NCI-H1436 treated with DMSO at 0.1 percent for 48 hours (cell line): Measurements from ENCODE around the gene ZFYVE21.

ENCODE experiments used
- DNase-seq: peaks from one replicate; lab custom pipeline; 2025; lab: John Stamatoyannopoulos, UW

ZFYVE21 gene

DNA sequence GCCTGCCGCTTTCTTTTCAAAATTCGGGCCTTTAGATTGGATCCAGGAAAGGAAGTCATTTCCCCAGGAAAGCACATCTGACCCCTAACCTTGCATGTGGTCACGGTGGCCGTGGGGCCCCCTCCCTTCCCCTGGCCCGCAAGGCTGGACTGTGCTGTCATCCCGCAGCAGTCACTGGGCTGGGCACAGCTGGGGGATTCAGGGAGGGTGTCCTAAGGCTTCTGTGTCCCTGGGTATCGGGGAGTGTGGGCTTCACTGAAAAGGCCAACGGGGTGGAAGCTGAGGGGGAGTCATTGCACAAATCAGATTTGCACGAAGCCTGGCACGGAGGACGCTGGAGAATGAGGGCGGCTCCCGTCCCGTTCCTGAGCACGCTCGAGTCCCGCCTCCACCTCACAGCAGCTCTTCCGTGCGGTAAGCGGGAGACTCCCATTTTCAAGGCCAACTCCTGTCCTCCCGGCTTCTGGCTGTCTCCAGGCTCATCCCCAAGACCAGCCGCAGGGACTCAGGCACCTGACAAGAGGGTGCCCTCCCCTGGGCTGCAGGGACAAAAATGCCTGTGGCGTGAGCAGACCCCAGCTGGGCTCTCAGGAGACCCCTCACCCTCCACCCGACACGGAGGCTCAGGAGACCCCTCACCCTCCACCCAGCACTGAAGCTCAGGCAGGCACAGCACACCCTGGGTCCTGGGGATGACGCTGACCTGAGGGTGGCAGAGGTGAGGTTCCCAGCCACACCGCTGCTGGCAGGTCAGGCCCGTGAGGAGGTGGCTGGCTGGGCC lies 9.9 kb upstream of the ZFYVE21 start:
- no peak for DNase-seq

DNA sequence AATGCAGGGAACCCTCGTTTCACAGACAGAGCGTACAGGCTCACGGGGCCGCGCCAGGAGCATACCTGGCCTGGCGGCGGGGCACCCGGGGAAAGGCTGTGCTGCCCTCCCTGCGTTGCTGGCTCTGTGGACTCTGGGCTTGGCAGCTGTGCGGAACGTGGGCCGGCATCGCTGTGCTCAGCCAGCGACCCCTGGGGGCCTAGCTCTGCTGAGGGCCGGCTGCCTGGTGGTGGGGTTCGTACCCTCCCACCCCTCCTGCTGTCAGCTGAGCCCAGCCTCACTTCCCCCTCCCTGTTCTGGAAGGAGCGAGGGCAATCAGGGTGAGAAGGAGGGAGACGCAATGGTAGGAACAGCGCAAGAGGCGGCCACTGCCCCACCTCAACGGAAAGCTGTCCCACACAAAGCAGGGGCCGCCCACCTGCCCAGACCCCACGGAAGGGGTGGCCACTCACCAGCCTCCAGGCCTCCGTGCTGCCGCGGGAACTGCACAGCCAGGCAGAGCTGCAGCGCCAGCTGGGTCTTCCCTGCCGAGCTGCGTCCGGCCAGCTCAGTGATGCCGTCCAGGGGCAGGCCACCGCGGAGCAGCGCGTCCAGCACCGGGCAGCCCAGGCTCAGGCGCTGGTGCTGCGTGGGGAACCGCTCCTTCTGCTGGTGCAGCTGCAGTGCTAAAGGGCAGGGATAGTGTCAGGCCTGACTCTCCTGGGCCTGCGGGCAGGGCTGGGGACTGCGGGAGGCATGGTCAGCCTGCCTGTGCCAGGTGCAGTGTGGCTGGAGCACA lies 8.9 kb upstream of the ZFYVE21 start:
- no peak for DNase-seq

DNA sequence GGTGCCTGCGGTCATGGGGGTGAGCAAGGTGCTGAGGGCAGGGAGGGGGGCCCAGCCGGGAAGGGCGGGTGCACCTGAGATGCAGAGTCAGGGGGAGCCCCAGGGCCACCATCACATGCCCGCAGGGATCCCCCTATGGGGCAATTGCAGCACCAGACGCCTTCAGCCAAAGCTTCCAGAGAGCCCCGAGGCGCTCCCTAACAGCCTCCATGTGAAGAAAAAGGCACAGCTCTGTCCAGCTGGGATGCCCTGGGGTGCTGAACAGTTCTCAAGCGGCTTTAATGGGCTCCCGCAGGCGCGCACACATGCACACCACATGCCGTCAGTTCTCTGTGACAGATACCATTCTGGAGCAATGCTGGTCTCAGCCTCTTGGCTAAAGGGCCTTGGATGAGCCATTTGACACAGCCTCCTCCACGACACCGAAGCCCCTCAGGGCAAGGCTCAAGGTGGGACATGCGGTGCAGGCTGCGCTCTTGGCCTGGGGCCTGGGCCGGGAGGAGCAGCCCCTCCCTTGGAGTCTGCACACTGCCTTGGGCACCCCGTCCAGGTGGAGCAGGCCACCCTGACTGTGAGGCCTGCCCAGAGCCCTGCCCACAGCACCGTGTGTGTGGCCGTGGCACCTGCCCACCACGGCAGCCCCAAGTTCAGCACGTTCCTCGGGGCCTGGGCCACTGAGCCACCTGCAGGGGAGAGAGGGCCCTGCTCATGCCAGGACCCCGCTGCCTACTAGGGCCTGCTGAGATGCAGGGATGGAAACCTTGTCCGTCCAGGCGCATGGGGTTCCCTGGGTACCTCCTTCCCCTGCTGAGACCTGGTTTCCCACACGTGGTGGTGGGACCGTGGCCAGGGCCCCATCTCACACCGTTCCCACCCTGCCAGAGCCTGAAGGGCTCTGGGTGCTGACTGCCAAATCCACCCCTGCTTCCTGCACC lies 8.0 kb upstream of the ZFYVE21 start:
- no peak for DNase-seq

DNA sequence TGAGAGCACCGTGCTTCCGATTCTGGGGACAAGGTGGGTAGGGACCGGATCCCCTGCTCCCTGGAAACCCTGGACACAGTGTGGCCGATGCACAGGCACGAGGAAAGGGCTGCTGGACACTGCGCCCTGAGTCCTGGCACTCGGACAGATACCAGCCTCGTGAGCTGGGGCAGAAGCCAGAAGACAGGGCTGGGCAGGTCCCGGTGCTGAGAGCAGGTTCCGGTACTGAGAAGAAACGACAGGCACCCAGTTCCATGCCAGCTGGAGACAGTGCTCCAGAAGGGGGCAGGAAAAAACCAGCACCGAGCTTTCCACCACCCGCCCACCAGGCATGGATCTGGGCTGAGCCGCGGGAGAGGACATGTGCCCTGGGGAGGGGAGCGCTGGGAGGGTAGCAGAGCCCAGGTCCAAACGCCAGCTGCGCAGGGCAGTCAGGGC lies 6.8 kb upstream of the ZFYVE21 start:
- DNase-seq, result no peak

DNA sequence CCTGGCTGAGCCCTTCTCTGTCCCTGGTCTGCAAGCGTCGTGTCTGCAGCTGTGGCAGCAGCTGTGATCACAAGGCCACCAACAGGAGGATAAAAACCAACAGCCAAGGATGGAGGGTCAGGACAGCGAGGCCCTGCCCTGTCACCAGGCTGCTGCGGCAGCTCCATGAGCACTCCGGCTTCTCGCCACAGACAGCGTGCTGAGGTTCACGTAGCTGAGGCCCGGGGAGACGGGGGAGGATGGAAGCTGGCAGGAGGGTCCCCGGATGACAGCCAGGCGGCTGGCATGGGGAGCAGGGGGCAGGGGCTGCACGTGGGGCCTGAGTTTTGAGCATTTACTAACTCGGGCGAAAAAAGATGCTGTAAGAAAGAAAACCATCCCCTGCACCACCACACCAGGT lies 5.8 kb upstream of the ZFYVE21 start:
- no peak for DNase-seq

DNA sequence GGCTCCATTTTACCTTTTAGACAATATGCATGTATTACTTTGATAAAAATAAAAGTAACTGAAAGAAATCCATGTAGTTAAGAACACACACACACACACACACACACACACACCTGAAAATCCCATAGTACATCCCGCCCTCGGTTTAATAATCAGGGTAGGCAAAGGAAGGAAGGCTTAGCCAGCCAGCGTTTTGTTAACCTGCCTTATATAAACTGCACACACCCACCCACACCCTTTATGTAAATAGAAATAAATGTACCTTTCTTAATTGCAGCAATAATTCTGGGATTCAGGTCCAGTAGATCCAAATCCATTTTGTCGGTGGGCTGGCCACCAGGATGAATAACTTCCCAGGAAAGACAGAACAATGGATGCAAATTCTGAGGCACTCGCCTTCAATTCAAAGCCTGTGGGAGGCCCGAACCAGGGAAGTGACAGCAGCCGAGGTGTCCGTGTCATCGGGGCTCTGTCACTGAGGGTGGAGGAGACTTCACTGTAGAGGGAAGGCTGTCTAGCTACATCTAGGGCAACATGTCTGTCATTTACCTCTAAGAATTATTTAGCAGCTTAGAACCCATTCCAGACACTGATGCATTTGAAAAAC lies 4.7 kb upstream of the ZFYVE21 start:
- DNase-seq, result no peak

DNA sequence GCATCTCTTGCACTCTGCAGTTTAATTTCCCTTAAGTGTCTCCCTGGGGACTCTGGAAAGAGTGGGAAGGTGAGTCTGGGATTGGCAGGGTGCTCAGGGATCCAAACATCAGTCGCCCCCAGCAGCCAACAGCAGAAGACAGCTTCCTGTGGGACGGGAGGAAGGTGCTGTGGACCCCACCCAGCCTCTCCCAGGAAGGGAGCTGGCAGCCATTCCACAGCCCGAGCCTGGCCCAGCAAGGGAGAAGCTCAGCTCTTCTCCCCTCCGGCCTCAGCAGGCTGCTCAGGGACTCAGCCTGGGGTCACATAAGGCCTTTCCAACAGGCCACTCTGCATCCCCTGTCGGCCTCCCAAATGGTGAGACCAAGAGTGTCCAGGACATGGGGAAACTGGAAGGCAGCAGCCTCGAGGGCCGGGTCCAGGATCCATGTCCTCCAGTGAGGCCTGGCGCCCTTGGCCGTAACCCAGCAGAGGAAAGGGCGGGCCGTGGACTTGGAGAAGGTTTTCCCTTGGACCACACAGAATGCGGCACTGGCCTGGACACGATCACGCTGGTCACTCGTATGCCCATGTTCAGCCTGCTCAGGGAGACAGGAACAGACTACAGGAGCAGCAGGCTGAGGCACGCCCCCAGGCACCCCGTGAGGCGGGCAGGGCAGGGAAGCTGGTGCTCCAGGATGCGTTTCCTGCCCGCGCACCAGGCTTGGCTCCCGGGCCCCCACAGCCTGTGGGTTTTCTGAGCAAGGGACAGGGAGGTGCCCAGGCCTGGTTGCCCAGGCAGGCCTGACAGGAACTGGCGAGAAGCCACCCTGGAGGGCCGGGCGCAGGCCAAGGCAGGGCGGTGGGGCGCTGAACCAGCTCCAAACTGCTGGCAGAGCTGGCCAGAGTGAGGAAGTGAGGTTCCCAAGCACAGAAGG lies 3.8 kb upstream of the ZFYVE21 start:
- no peak for DNase-seq

DNA sequence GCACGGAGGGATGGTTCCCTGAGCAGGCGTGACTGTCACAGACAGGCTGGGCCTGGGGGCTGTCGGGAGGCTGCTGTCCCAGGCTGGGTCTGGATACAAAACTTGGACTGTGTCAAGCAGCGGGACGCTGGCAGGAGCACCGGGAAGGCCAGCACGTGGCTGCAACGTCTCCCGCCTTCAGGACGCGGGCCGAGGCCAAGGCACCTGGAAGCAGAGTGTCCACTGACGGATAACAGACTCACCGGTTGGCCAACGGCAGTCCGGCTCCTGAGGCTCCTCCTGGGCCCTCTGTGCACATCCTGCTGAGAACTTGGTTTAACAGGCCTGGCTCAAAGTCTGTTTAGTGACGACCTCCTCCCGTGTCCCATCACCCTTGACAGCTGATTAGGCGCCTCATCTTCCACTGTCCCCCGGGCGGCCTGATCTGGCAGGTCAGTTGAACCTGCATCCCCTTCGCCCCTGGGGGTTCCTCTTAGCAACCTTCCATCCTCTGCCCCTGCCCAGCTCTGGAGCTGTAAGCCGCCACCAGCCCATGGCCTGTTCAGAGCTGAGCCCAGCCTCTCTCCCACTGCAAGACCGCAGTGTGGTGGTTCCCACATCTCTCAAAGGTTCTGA lies 2.9 kb upstream of the ZFYVE21 start:
- no peak for DNase-seq

DNA sequence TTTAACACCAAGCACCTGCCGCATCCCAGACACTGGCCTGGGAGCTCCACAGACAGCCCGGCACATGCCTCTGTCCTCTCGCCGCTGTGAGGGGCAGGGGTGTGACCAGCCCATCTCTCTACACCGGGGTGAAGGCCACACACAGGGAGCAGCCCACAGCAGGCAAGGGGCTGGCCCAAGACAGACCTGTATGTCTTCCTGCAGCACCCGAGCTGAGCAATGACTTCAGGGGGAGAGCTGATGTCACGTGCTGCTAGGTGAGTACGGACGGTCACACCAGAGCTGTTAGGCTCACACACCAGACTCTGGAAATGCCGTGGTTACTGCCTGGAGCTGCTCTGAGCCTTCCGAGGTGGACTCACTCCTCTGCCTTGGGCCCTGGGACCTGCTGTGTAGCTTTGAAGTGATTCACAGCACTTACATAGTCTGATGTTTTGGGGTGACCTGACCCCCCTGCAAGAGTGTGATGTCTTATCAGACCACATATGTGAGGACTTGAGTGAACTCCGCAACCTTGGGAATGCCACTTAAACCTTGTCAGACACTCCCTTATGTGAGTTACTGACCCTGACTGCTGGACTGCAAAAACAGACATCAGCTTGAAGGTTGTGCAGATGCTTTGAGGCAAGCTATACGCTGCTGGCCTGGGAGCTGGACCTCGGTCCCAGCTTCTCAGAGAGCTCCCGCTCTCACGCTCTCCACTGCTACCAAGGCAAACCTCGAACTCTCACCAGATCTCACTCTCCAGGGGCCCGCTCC lies 2.1 kb upstream of the ZFYVE21 start:
- no peak for DNase-seq

DNA sequence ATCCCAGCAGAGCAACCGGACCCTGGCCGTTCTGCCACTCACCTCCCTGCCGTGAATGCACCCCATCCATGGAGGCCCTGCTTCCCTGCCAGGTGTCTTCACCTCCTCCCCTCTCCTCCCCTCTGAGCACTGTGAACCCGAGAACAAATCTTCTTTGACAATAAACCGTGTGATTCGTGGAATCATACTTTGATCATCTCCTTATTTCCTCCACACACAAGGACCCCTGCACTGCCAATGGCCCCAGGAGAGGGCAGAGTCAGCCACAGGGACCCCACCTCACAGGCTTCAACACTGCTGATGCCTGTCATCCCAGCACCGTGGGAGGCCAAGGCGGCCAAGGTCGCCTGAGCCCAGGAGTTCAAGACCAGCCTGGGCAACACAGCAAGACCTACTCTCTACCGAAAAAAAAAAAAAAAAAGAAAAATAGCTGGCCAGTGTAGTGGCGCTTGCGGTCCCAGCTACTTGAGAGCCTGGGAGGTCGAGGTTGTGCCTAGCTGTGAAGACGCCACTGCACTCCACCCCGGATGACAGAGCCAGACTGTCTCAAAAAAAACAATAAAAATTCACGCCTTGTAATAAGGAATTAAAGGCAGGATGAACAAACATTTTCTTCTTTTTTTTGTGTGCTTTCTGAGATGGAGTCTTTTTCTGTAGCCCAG lies 1.4 kb upstream of the ZFYVE21 start:
- DNase-seq, result no peak

DNA sequence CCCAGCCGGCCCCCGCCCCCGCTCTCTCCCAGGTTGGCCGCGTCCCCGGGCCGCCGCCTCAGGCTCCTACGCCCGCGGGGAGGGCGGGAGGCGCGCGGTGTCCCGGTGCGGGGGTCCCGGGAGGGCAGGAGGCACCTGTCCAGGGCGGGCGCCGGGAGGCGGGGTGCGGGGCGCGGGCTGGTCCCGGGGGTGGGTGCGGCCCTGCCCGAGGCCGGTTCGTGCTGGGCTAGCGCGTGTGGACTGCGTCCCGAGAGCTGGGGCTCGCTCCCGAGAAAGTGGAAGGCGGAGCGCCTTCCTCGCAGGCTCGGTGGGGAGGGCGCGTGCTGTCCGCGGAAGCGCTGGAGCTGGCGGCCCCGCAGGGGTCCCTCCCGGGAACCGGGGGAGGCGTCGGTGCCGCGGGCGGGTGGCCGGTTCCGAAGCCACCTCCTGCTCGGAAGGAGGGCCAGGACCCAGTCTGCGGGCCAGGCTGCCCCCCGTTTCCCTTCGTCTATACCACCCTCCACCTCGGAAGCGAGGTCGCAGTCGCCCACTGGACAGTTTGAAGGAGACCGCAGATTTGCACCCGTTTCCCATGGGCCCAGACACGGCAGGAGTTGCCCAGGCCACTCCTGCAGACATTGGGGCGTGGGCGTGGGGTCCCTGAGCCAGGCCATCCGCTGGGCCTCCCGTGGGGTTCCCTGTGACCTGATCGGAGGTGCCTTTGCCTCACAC lies 636 bp downstream of the ZFYVE21 start:
- DNase-seq, result no peak

DNA sequence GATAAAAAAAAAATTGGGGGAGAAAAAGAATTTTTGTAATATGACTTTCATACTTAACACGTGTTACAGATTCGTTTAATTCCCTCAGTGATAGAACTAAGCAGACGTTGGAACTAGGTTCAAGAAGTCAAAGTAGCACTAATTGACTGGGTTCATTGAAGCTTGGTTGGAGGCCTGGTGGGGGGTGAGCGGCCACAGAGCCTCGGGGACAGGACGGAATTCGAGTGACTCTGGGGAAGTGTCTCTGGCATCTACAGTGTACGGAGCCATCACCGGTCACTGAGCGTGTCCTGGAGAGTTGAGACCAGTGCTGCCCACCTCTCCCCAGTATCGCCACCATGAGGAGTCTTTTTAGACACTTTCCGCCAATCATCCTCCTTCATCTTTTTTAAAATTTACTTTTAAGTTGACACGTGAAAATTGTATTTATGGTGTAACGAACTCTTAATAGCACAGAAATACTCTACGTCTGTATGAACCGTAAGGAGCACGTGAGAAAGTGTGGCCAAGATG lies 1.3 kb downstream of the ZFYVE21 start:
- DNase-seq, result no peak

DNA sequence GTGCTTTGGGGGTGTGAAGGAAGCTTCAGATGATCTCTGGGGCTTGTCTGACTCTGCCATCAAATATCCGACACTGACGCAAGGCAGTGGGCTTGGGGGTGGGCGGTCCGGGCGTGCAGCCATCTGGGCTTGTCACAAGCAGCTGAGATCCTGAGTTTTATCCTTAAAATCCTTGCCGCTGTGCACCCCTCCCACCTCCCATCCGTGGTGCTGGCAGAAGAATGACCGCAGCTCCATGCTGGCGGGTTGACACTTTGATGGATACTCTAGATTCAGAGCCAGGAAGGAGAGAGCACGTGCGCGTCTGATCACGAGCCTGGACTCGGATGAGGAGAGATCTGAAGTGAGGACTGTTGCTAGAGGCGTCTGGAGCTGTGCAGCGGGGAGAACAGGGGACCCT lies 3.0 kb downstream of the ZFYVE21 start:
- no peak for DNase-seq

DNA sequence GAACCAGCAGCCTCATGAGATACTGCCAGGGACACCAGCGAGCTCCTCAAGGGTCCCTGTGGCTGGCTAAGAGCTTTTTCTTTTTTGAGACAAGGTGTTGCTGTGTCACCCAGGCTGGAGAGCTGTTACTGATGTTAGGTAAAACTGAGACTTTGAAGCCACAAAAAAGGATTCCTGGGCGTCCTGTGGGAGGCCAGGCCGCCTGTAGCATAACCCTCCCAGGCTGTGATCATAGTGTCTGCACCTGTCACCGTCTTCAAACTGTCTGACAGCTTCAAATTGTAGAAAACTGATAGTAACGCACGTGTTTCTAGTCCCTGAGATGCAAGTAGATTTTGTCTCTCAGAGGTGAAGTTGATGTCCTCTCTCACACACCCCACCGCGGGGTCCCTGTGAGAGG lies 4.1 kb downstream of the ZFYVE21 start:
- no peak for DNase-seq

DNA sequence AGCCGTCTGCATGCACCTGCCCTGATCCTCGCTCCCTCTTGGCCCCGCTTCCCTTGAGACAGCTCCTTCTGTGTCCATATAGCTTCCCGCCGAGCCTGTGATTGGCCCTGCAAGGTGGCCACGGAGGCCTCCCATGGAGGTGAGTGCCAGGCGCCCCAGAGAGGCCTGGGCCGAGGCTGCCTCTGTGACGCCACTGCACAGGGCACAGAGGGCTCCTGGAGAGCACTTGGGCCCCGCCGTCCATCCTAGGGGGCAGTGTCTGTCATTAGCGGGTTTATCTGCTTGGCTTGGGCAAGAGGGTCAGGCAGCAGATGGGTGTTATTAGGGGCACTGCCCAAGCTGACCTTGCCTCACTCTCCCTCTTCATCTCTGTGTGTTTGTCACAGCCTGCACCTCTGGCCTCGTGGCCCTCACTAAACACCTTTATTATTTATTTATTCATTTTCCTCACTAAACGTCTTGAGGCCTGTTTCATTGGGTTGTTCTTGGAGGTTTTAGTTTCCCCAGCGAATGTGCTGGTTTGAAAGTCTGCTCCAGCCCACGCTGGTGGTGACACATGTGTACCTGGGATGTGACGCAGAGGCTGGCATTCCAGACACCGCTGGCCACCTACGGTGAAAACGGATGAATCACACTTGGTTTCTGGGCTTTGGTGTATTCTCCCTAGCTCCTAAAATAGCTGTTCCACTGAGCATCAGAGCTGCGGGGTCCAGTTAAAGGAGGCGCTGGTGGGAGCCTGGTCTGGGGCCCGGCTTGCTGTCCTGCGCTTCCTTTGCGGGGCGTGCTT lies 5.9 kb downstream of the ZFYVE21 start:
- no peak for DNase-seq

DNA sequence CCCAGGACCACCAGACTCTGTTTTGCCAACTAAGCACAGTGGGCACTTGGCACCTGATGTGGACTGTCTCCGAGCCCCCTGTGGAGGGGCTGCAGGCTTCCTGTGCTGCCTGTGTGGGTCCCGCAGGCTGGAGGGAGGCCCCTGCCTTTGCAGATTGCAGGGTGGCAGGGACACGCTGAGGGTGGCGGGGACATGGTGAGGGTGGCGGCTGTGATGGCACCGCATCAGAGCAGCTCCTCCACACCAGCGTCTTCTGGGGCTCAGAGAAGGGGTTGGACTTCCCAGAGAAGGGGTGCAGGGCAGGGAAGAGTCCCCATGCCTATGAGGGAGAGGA lies 8.1 kb downstream of the ZFYVE21 start:
- DNase-seq, result no peak

DNA sequence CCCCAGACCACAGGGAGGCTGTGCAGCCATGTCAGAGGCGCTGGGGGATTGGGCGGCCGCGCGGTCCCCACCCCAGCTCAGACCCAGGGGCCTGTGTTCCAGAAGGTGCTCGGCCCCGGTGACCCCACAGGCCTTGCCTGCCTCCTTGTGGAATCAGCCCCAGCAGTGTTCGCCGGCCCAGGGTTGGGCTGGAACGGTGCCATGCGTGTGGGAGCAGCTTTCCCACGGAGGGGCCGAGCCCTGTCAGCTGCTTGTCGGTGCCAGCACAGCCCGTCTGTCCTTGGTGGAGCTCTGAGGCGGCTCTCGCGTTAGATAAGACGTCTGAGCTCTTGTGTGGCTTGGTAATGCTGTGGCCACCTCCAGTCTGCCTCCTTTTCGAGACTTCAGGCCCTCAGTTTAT lies 8.5 kb downstream of the ZFYVE21 start:
- DNase-seq, result no peak
